PC-9 (cell line): ENCODE data around the gene SLC2A6. TPM values are rescaled to one million over a fixed set of nuclear protein-coding genes. Genes with fewer than 3 reads are reported as not detected.

ENCODE experiments used
- BruUV-seq: library from RNA; stranded (reverse); fragments of 400-500 nt; replicated peaks from 2 replicates; lab custom pipeline; 2021; lab: Mats Ljungman, UMichigan
- CTCF ChIA-PET: fragments of 300-600 bp; sonication (Branson Sonifier 250); formaldehyde crosslinking; loops from one replicate; lab custom pipeline; 2022; ENCODE audit warnings: antibody characterized with exemption; lab: Charles Lee
- POLR2A ChIA-PET: fragments of 300-600 bp; sonication (Branson Sonifier 250); formaldehyde crosslinking; loops from one replicate; lab custom pipeline; 2022; ENCODE audit warnings: antibody characterized with exemption; ENCODE audit not compliant: unreplicated experiment; lab: Charles Lee
- DNase-seq, 2 experiments: peaks; one replicate each; pipeline versions ENCODE4 v3.0.0 to v3.0.0-alpha.2; 2015 to 2022; ENCODE audit warnings: mixed read lengths in 1 of 2
- H2AFZ ChIP-seq: fragments of 200-600 bp; sonication (generic); 2 replicates; pipeline ENCODE4 v1.8.1; 2017; ENCODE audit warnings: antibody characterized with exemption
- H3F3A ChIP-seq: fragments of 200-600 bp; sonication (generic); 2 replicates; pipeline ENCODE4 v1.8.1; 2017; ENCODE audit warnings: antibody characterized with exemption, mild to moderate bottlenecking, low read depth; ENCODE audit not compliant: insufficient read depth
- H3K27ac ChIP-seq: fragments of 200-600 bp; sonication (generic); 2 replicates; pipeline ENCODE4 v1.6.1; 2016; ENCODE audit warnings: mixed run types
- H3K27me3 ChIP-seq: fragments of 200-600 bp; sonication (generic); 2 replicates; pipeline ENCODE4 v1.6.1; 2016; ENCODE audit warnings: low read depth, mixed run types; ENCODE audit not compliant: insufficient read depth
- H3K36me3 ChIP-seq: fragments of 200-600 bp; sonication (generic); 2 replicates; pipeline ENCODE4 v1.6.1; 2016; ENCODE audit warnings: low read depth, mixed run types
- H3K4me1 ChIP-seq: fragments of 200-600 bp; sonication (generic); replicated peaks from 2 replicates; pipeline ENCODE4 v1.6.1; 2016; ENCODE audit warnings: mixed run types; ENCODE audit not compliant: insufficient read depth
- H3K4me2 ChIP-seq: fragments of 200-600 bp; sonication (generic); 2 replicates; pipeline ENCODE4 v1.6.1; 2017; ENCODE audit warnings: mixed run types
- H3K4me3 ChIP-seq: fragments of 200-600 bp; sonication (generic); 2 replicates; pipeline ENCODE4 v1.6.1; 2016; ENCODE audit warnings: mixed run types
- H3K79me2 ChIP-seq: fragments of 200-600 bp; sonication (generic); 2 replicates; pipeline ENCODE4 v1.6.1; 2017; ENCODE audit warnings: low read depth, mixed run types
- H3K9me2 ChIP-seq: fragments of 200-600 bp; sonication (generic); 2 replicates; pipeline ENCODE4 v1.8.1; 2017; ENCODE audit warnings: mild to moderate bottlenecking; ENCODE audit not compliant: insufficient read depth
- H3K9me3 ChIP-seq: fragments of 200-600 bp; sonication (generic); 2 replicates; pipeline ENCODE4 v1.8.1; 2016; ENCODE audit warnings: low read depth; ENCODE audit not compliant: insufficient read depth
- H4K20me1 ChIP-seq: fragments of 200-600 bp; sonication (generic); 2 replicates; pipeline ENCODE4 v1.8.1; 2017; ENCODE audit not compliant: insufficient read depth
- CTCF ChIP-seq: fragments of 200-600 bp; sonication (generic); conservative IDR thresholded peaks from 2 replicates; pipeline ENCODE4 v1.6.1; 2017; ENCODE audit warnings: mixed run types, antibody characterized with exemption, mild to moderate bottlenecking, moderate library complexity
- EZH2 ChIP-seq: fragments of 200-600 bp; sonication (generic); IDR thresholded peaks from 2 replicates; pipeline ENCODE4 v1.8.0; 2017; ENCODE audit warnings: antibody characterized with exemption, low read depth
- intact Hi-C: fragments of 100-400 bp; cut with micrococcal nuclease; formaldehyde crosslinking; loops from one replicate; pipeline ENCODE4 v1.10.0; 2022; ENCODE audit not compliant: unreplicated experiment
- total RNA-seq: library from RNA; stranded (reverse); gene quantifications from 2 replicates; pipeline ENCODE4 v1.2.3, GENCODE V29; 2021

SLC2A6 gene
- total RNA-seq, 1 experiment from 2014 or later, result 13.1 TPM

GRCh38 chr9:133461975-133462374, 16.9 kb downstream of the SLC2A6 start:
- Histone ChIP-seq H4K20me1 (no peaks in the 10 kb centered on the region; the same call in 1 of the 2 replicates), H3K27ac (no peak overlapping the region), H3K36me3 (no peaks in the 10 kb centered on the region), H3K27me3 (no peaks in the 10 kb centered on the region), H3K9me3 (no peaks in the 10 kb centered on the region), H3K4me1 (peaks cover 13% of the 10 kb centered on the region), H3K4me3 (no peak overlapping the region), H3K79me2 (peaks cover 14% of the 10 kb centered on the region; the same call in 1 of the 2 replicates), H3K9me2 (no peaks in the 10 kb centered on the region), H3K4me2 (0 out of 2 replicates have a peak overlapping the region, but pooled peaks have one; percentile 83), H2AFZ (no peak overlapping the region), H3F3A (peaks cover 17% of the 10 kb centered on the region; the same call in 1 of the 2 replicates)
- DNase-seq, result peak in 1 of 2 experiments; percentile 35
- TF ChIP-seq CTCF (no peak), EZH2 (no peak)
- ChIA-PET POLR2A (no interaction called here), CTCF (no interaction called here)
- intact Hi-C loops, result no loop called here
- BruUV-seq, result no TSS peak

GRCh38 chr9:133460405-133461175, 18.3 kb downstream of the SLC2A6 start:
- no peaks in the 10 kb centered on the region for H3K27me3 ChIP-seq
- intact Hi-C loops, result no loop called here

More at GRCh38 chr9:133460405-133461175, 18.3 kb downstream of the SLC2A6 start:
- Histone ChIP-seq H3K27ac (peak overlapping the region; percentile 67), H3K36me3 (no peaks in the 10 kb centered on the region), H3F3A (peaks cover 12% of the 10 kb centered on the region; the same call in 1 of the 2 replicates), H3K9me2 (no peaks in the 10 kb centered on the region), H3K79me2 (peaks cover 14% of the 10 kb centered on the region; the same call in 1 of the 2 replicates), H3K4me2 (peak overlapping the region; percentile 83), H3K4me1 (peaks cover 13% of the 10 kb centered on the region), H3K9me3 (no peaks in the 10 kb centered on the region), H4K20me1 (no peaks in the 10 kb centered on the region; the same call in 1 of the 2 replicates), H3K4me3 (peak overlapping the region; percentile 61), H2AFZ (peak overlapping the region; percentile 91)
- POLR2A ChIA-PET, result interaction anchor here (0.6 to 0.7 kb wide), 2 partner anchors 22 to 484 kb away, joined by 3 to 8 read pairs; no protein-coding TSS in a partner anchor
- CTCF ChIA-PET, result interaction anchor here (0.6 to 0.7 kb wide), 3 partner anchors 311 to 753 kb away, joined by 3 to 4 read pairs (median 4); no protein-coding TSS in a partner anchor
- DNase-seq, result peak; percentile 80 to 88
- BruUV-seq, result TSS peak; percentile 55
- TF ChIP-seq EZH2, result no peak
- no peak for TF ChIP-seq CTCF
